Right atrium auricular region (tissue), 2 donors: Measurements from ENCODE around the gene CCDC158. TPM values are rescaled to one million over a fixed set of nuclear protein-coding genes. Genes with fewer than 3 reads are reported as not detected.
"Not testable (repeated sequence)": the region's sequence is repeated elsewhere in the genome, so short reads cannot be mapped to it uniquely, and the experiment has no call there.

Source experiments
- DNase-seq: peaks from one replicate; pipeline ENCODE4 v3.0.0-alpha.2; 2019; ENCODE audit warnings: low spot score
- H3K27ac ChIP-seq, 2 donors: fragments of 200-600 bp; sonication (generic); 1 replicate in 1 of 2; 2 replicates in 1 of 2; pipeline ENCODE4 v1.5.1; 2016 to 2019
- H3K27me3 ChIP-seq, 2 donors: fragments of 200-600 bp; sonication (generic); one replicate each; pipeline versions ENCODE4 v1.5.1 to v1.6.0; 2017 to 2019
- H3K36me3 ChIP-seq: fragments of 200-600 bp; sonication (generic); one replicate; pipeline ENCODE4 v1.5.1; 2016
- H3K4me1 ChIP-seq, 2 donors: fragments of 200-600 bp; sonication (generic); one replicate each; pipeline versions ENCODE4 v1.5.1 to v1.6.0; 2017 to 2019
- H3K4me3 ChIP-seq, 2 donors: fragments of 200-600 bp; sonication (generic); 1 replicate in 1 of 2; 2 replicates in 1 of 2; pipeline ENCODE4 v1.5.1; 2017 to 2019; ENCODE audit warnings: mild to moderate bottlenecking in 1 of 2, moderate library complexity in 1 of 2
- H3K9me3 ChIP-seq, 2 donors: fragments of 200-600 bp; sonication (generic); one replicate each; pipeline ENCODE4 v1.5.1; 2019
- CTCF ChIP-seq, 2 donors: fragments of 200-600 bp; sonication (generic); IDR thresholded peaks; one replicate each; pipeline ENCODE4 v1.5.1; 2019; ENCODE audit warnings: antibody characterized with exemption in 2 of 2
- total RNA-seq, 2 donors: library from RNA; depleted of rRNA; stranded (reverse); fragments of >200 nt; gene quantifications; one replicate each; pipeline ENCODE4 v1.1.0, GENCODE V29; 2016

The CCDC158 gene
- total RNA-seq, 2 donors from 2014 or later, result 0.19 to 0.79 TPM

GRCh38 chr4:76458825-76459224, 37.9 kb upstream of the CCDC158 start:
- Histone ChIP-seq H3K36me3 (no peaks in the 10 kb centered on the region), H3K27me3 (no peaks in the 10 kb centered on the region), H3K4me3 (no peak overlapping the region), H3K4me1 (no peaks in the 10 kb centered on the region), H3K27ac (peak overlapping the region; percentile 52 to 53), H3K9me3 (peaks cover 0 to 5% of the 10 kb centered on the region in 2 donors)
- TF ChIP-seq CTCF (IDR thresholded peaks at IDR 0.05), result no peak
- no peak for DNase-seq

- Histone ChIP-seq H3K4me3 (no peak overlapping the region), H3K27me3 (no peaks in the 10 kb centered on the region), H3K36me3 (no peaks in the 10 kb centered on the region), H3K27ac (no peak overlapping the region), H3K4me1 (no peaks in the 10 kb centered on the region), H3K9me3 (no peaks in the 10 kb centered on the region)
- DNase-seq, result no peak
- no peak for TF ChIP-seq CTCF (IDR thresholded peaks at IDR 0.05)
Measured at GRCh38 chr4:76458297-76458696, 37.4 kb upstream of the CCDC158 start.

GRCh38 chr4:76457885-76458284, 36.9 kb upstream of the CCDC158 start:
- H3K4me1 ChIP-seq, result no peaks in the 10 kb centered on the region
- H3K4me3 ChIP-seq, result no peak overlapping the region
- no peak overlapping the region for H3K27ac ChIP-seq
- no peaks in the 10 kb centered on the region for H3K36me3 ChIP-seq
- no peaks in the 10 kb centered on the region for H3K9me3 ChIP-seq
- H3K27me3 ChIP-seq, result no peaks in the 10 kb centered on the region
- DNase-seq, result no peak
- no peak for TF ChIP-seq CTCF (IDR thresholded peaks at IDR 0.05)

- H3K27me3 ChIP-seq, H3K27ac ChIP-seq, H3K4me1 ChIP-seq, H3K4me3 ChIP-seq, H3K36me3 ChIP-seq, DNase-seq, H3K9me3 ChIP-seq: not testable (repeated sequence)
Measured at GRCh38 chr4:76454073-76454472, 33.1 kb upstream of the CCDC158 start.

GRCh38 chr4:76453232-76453631, 32.3 kb upstream of the CCDC158 start:
- no peaks in the 10 kb centered on the region for H3K9me3 ChIP-seq
- no peaks in the 10 kb centered on the region for H3K4me1 ChIP-seq
- DNase-seq, result no peak
- no peak for TF ChIP-seq CTCF (IDR thresholded peaks at IDR 0.05)
- H3K27ac ChIP-seq, result no peak overlapping the region
- no peaks in the 10 kb centered on the region for H3K27me3 ChIP-seq
- H3K36me3 ChIP-seq, result no peaks in the 10 kb centered on the region
- no peak overlapping the region for H3K4me3 ChIP-seq

GRCh38 chr4:76449833-76450232, 28.9 kb upstream of the CCDC158 start:
- TF ChIP-seq CTCF (IDR thresholded peaks at IDR 0.05), result no peak
- no peaks in the 10 kb centered on the region for H3K9me3 ChIP-seq
- H3K27ac ChIP-seq, result peak overlapping the region in 1 of 2 donors; percentile 23
- no peak for DNase-seq
- H3K4me1 ChIP-seq, result no peaks in the 10 kb centered on the region
- H3K36me3 ChIP-seq, result no peaks in the 10 kb centered on the region
- no peak overlapping the region for H3K4me3 ChIP-seq
- H3K27me3 ChIP-seq, result no peaks in the 10 kb centered on the region
